Measurements from ENCODE around the gene HNF1B. TPM values are rescaled to one million over a fixed set of nuclear protein-coding genes. Genes with fewer than 3 reads are reported as not detected.

HNF1B gene
- total and polyA plus RNA-seq, 10 of the 15 experiments (the other 5 are each of a cell fraction or from before 2014, with no cell fraction given) = 0.51 to 12.7 (median 1.9) TPM

DNA sequence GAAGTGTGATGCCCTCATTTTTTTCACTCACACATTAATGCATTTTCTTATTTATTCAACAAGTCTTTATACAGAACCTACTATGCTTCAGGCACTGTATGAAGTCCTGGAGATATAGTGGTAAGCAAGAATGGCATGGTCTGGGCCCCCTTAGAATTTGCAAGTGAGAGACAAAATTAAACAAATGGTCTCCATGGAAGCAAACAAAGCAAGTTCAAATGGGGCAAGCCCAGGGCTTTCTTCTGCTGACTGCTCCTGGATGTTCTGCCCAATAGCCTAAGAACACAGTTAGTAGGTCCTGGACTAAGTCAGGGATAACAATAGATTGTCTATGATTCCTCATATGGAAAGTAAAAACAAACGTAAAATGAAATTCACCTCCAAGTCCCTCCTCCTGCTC is 70.3 kb downstream of the HNF1B start:
- 0% methylated on average over 1 of the region's 1 CpG for WGBS (ENCODE audit: insufficient coverage, insufficient replicate concordance, low lambda C conversion rate, missing lambda C conversion rate)
- BruUV-seq (replicated peaks) = no TSS peak

More for the DNA sequence above, 70.3 kb downstream of the HNF1B start:
- Histone ChIP-seq H4K20me1 (ENCODE audit: control insufficient read depth, insufficient read depth) (no peaks in the 10 kb centered on the region), H3K27ac (ENCODE audit: control insufficient read depth, insufficient read depth) (no peak overlapping the region), H2AFZ (ENCODE audit: control insufficient read depth, low read depth, low read length) (no peak overlapping the region), H3K9ac (ENCODE audit: control insufficient read depth, insufficient read depth, low read length) (no peak overlapping the region), H3K4me1 (ENCODE audit: control insufficient read depth, insufficient read depth, low read length) (no peaks in the 10 kb centered on the region), H3K36me3 (ENCODE audit: control insufficient read depth in 2 of 2, insufficient read depth in 2 of 2, low read length in 1 of 2) (no peaks in the 10 kb centered on the region), H3K4me2 (ENCODE audit: control insufficient read depth, insufficient read depth) (no peak overlapping the region), H3K9me3 (replicated peaks; ENCODE audit: control insufficient read depth, insufficient read depth, low read length) (no peaks in the 10 kb centered on the region; the same call in 2 of the 3 replicates), H3K79me2 (ENCODE audit: control insufficient read depth, insufficient read depth, low read length) (no peaks in the 10 kb centered on the region), H3K27me3 (replicated peaks in 1 of 2; ENCODE audit: control insufficient read depth in 2 of 2, insufficient read depth in 2 of 2, low read length in 1 of 2) (no peaks in the 10 kb centered on the region; a peak in 1 of 4 replicates), H3K4me3 (no peak overlapping the region)
- in situ Hi-C loops (cut with MboI) = no loop called here
- FAIRE-seq = no peak
- intact Hi-C loops (cut with micrococcal nuclease; ENCODE audit: unreplicated experiment) = no loop called here
- TF ChIP-seq SUPT20H (IDR thresholded peaks at IDR 0.05; ENCODE audit: borderline replicate concordance, control insufficient read depth, low read depth, low read length) (no peak), NFXL1 (IDR thresholded peaks at IDR 0.05; ENCODE audit: borderline replicate concordance) (no peak), YY1 (IDR thresholded peaks at IDR 0.05; ENCODE audit: low read depth, low read length) (no peak), PML (IDR thresholded peaks at IDR 0.05; ENCODE audit: low read length) (no peak), TARDBP (IDR thresholded peaks at IDR 0.05; ENCODE audit: borderline replicate concordance) (no peak), FOS (IDR thresholded peaks at IDR 0.05; ENCODE audit: borderline replicate concordance, extremely low read depth, insufficient read length) (no peak), GATAD2B (conservative IDR thresholded peaks at IDR 0.05; ENCODE audit: low read depth) (no peak), ETV6 (conservative IDR thresholded peaks at IDR 0.05 in 1 of 2, IDR thresholded peaks at IDR 0.05 in 1 of 2; ENCODE audit: borderline replicate concordance in 1 of 2, low read depth in 1 of 2) (no peak), ESRRA (IDR thresholded peaks at IDR 0.05; ENCODE audit: low read length) (no peak), POLR2A (IDR thresholded peaks at IDR 0.05; ENCODE audit: low read depth, low read length) (no peak), TCF12 (IDR thresholded peaks at IDR 0.05; ENCODE audit: low read depth, low read length) (no peak), JUND (IDR thresholded peaks at IDR 0.05; ENCODE audit: low read depth, low read length) (no peak), PAX8 (IDR thresholded peaks at IDR 0.05) (no peak), NR2C2 (IDR thresholded peaks at IDR 0.05; ENCODE audit: borderline replicate concordance, control insufficient read depth, insufficient read length, low read depth) (no peak), RCOR1 (conservative IDR thresholded peaks at IDR 0.05; ENCODE audit: low read depth, low read length) (no peak)
- TF ChIP-seq, protein P1, sequence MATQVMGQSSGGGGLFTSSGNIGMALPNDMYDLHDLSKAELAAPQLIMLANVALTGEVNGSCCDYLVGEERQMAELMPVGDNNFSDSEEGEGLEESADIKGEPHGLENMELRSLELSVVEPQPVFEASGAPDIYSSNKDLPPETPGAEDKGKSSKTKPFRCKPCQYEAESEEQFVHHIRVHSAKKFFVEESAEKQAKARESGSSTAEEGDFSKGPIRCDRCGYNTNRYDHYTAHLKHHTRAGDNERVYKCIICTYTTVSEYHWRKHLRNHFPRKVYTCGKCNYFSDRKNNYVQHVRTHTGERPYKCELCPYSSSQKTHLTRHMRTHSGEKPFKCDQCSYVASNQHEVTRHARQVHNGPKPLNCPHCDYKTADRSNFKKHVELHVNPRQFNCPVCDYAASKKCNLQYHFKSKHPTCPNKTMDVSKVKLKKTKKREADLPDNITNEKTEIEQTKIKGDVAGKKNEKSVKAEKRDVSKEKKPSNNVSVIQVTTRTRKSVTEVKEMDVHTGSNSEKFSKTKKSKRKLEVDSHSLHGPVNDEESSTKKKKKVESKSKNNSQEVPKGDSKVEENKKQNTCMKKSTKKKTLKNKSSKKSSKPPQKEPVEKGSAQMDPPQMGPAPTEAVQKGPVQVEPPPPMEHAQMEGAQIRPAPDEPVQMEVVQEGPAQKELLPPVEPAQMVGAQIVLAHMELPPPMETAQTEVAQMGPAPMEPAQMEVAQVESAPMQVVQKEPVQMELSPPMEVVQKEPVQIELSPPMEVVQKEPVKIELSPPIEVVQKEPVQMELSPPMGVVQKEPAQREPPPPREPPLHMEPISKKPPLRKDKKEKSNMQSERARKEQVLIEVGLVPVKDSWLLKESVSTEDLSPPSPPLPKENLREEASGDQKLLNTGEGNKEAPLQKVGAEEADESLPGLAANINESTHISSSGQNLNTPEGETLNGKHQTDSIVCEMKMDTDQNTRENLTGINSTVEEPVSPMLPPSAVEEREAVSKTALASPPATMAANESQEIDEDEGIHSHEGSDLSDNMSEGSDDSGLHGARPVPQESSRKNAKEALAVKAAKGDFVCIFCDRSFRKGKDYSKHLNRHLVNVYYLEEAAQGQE (IDR thresholded peaks at IDR 0.05; ENCODE audit: low read depth, low read length) = no peak
- TF ChIP-seq, protein P2, sequence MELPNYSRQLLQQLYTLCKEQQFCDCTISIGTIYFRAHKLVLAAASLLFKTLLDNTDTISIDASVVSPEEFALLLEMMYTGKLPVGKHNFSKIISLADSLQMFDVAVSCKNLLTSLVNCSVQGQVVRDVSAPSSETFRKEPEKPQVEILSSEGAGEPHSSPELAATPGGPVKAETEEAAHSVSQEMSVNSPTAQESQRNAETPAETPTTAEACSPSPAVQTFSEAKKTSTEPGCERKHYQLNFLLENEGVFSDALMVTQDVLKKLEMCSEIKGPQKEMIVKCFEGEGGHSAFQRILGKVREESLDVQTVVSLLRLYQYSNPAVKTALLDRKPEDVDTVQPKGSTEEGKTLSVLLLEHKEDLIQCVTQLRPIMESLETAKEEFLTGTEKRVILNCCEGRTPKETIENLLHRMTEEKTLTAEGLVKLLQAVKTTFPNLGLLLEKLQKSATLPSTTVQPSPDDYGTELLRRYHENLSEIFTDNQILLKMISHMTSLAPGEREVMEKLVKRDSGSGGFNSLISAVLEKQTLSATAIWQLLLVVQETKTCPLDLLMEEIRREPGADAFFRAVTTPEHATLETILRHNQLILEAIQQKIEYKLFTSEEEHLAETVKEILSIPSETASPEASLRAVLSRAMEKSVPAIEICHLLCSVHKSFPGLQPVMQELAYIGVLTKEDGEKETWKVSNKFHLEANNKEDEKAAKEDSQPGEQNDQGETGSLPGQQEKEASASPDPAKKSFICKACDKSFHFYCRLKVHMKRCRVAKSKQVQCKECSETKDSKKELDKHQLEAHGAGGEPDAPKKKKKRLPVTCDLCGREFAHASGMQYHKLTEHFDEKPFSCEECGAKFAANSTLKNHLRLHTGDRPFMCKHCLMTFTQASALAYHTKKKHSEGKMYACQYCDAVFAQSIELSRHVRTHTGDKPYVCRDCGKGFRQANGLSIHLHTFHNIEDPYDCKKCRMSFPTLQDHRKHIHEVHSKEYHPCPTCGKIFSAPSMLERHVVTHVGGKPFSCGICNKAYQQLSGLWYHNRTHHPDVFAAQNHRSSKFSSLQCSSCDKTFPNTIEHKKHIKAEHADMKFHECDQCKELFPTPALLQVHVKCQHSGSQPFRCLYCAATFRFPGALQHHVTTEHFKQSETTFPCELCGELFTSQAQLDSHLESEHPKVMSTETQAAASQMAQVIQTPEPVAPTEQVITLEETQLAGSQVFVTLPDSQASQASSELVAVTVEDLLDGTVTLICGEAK (IDR thresholded peaks at IDR 0.05; ENCODE audit: borderline replicate concordance) = no peak
- ChIA-PET POLR2A (no interaction called here), CTCF (no interaction called here), SMC1A (ENCODE audit: uncharacterized antibody, unreplicated experiment) (no interaction called here), RAD21 (ENCODE audit: unreplicated experiment) (no interaction called here)
- DNase-seq (ENCODE audit: low read depth, low spot score) = no peak
- no peak for ATAC-seq
